GM18909 (cell line): ENCODE data around the gene LTBP3.

ENCODE experiments used
- ATAC-seq: cut with Tn5 transposase; IDR thresholded peaks from one replicate; pipeline ENCODE4 v1.9.1; 2021; ENCODE audit warnings: mild to moderate bottlenecking; ENCODE audit not compliant: unreplicated experiment, poor library complexity

Gene LTBP3

GRCh38 chr11:65498977-65499712, 59.0 kb downstream of the LTBP3 start, which contains the start of gene MALAT1:
TSS of gene MALAT1 (plus strand) at chr11:65499045.
- ATAC-seq, result no peak

GRCh38 chr11:65498727-65498976, 59.5 kb downstream of the LTBP3 start:
- ATAC-seq, result no peak

GRCh38 chr11:65498042-65498726, 60.0 kb downstream of the LTBP3 start:
- ATAC-seq, result no peak

- ATAC-seq, result peak; percentile 68
Observed at GRCh38 chr11:65497141-65498041, 60.8 kb downstream of the LTBP3 start.

GRCh38 chr11:65496304-65497140, 61.6 kb downstream of the LTBP3 start:
- no peak for ATAC-seq

GRCh38 chr11:65493367-65494176, 64.6 kb downstream of the LTBP3 start:
- no peak for ATAC-seq

- no peak for ATAC-seq
Observed at GRCh38 chr11:65492637-65493366, 65.4 kb downstream of the LTBP3 start.

GRCh38 chr11:65492387-65492636, 65.8 kb downstream of the LTBP3 start:
- ATAC-seq, result no peak

GRCh38 chr11:65491614-65492386, 66.4 kb downstream of the LTBP3 start:
- no peak for ATAC-seq

GRCh38 chr11:65491163-65491465, 67.0 kb downstream of the LTBP3 start:
- no peak for ATAC-seq

GRCh38 chr11:65489706-65490320, 68.3 kb downstream of the LTBP3 start:
- no peak for ATAC-seq

- ATAC-seq, result no peak
Observed at GRCh38 chr11:65489035-65489705, 69.0 kb downstream of the LTBP3 start.
